ENCODE measurements around the gene BRCA2.

Gene BRCA2

DNA sequence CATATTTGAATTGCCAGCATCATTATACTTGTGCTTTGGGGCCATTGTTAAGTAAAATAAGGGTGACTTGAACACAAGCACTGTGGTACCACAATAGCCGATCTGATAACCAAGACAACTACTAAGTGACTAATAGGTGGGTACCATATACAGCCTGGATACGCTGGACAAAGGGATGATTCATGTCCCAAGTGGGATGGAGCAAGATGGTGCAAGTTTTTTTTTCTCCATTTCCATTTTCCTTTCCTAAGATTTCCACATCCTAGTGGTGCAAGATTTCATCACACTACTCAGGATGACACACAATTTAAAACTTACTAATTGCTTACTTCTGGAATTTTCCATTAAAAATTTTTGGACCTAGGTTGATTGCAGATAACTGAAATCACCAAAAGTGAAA lies 15.1 kb downstream of the BRCA2 start:
- TF ChIP-seq GATA2 (IDR thresholded peaks at IDR 0.05; ENCODE audit: low read depth, low read length) (no peak), GATA3 (IDR thresholded peaks at IDR 0.05; ENCODE audit: low read depth, low read length) (no peak)

DNA sequence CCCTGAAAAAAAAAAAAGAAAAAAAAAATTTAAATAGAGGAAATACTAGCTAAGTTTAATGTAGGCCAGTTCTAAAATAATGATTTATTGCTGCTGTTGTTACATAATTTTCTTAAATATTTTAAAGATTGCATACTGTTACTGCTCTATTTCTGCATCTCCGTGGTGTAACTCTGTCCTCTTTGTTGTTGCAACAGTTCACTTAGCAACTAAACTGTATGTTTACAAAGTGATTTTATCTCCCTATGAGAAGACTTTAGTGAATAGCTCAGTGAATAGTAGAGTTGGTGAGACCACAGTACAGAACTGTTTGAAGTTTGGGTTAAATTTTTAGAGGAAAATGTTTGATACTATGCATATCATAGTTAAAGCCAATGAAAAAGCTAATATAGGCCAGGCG lies 19.4 kb downstream of the BRCA2 start:
- no peak for TF ChIP-seq GATA2 (IDR thresholded peaks at IDR 0.05; ENCODE audit: low read depth, low read length)
- TF ChIP-seq GATA3 (IDR thresholded peaks at IDR 0.05; ENCODE audit: low read depth, low read length): no peak

DNA sequence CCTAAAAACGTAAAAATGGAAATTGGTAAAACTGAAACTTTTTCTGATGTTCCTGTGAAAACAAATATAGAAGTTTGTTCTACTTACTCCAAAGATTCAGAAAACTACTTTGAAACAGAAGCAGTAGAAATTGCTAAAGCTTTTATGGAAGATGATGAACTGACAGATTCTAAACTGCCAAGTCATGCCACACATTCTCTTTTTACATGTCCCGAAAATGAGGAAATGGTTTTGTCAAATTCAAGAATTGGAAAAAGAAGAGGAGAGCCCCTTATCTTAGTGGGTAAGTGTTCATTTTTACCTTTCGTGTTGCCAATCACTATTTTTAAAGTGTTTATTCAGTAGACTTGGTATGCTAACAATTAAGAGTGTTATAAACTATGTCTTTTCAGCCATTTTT lies 25.6 kb downstream of the BRCA2 start:
- no peak for TF ChIP-seq GATA3 (IDR thresholded peaks at IDR 0.05; ENCODE audit: low read depth, low read length)
- no peak for TF ChIP-seq GATA2 (IDR thresholded peaks at IDR 0.05; ENCODE audit: low read depth, low read length)

DNA sequence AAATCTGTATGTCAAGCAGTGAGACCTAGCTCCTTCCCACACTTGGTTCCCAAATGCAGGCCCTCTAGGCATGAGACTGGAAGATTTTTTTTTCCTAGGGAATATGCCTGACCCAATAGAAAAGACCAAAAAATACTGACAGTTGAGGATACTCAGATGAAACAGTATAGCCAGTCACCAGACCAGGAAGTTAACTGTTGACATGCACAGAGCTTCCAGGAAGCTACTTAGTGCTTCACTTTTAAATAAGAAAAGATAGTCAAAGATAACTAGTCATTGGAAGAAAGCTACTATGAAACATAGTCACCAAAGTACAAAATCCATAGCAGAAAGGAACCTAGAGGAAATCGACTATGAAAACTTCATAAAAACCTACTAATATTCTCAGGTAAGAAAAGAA lies 32.3 kb downstream of the BRCA2 start:
- TF ChIP-seq GATA3 (IDR thresholded peaks at IDR 0.05; ENCODE audit: low read depth, low read length) (no peak), GATA2 (IDR thresholded peaks at IDR 0.05; ENCODE audit: low read depth, low read length) (no peak)

DNA sequence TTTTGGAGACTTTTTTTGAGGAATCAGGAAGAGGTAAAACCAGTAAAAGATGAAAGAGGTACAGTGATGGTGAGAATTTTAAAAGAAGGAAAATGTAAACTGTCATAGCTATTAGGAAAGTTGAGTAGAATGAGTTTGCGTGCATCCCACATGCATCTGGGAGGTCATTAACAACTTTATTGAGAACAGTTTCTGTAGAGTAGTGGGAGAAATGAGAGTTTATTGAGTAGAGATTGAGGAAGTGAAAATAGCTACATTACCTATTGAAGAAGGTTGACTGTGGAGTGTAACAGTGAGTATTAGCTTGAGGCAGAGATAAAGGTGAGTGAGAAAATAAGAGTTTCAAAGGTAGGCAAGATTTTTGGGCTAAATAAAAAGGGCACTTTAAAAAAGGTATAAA lies 38.7 kb downstream of the BRCA2 start:
- TF ChIP-seq GATA2 (IDR thresholded peaks at IDR 0.05; ENCODE audit: low read depth, low read length) (no peak), GATA3 (IDR thresholded peaks at IDR 0.05; ENCODE audit: low read depth, low read length) (no peak)

DNA sequence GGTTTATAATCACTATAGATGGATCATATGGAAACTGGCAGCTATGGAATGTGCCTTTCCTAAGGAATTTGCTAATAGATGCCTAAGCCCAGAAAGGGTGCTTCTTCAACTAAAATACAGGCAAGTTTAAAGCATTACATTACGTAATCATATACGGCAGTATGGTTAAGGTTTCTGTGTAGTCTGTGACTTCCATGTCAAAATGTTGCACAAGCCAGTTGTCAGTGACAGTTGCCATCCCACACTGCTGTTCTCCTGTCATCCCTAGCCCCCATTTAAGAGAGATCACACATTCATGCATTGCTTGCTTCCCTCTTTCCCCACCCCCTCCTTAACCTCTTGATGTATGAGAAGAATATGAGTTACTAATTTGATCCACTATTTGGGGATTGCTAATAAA lies 47.3 kb downstream of the BRCA2 start:
- TF ChIP-seq GATA2 (IDR thresholded peaks at IDR 0.05; ENCODE audit: low read depth, low read length): no peak
- no peak for TF ChIP-seq GATA3 (IDR thresholded peaks at IDR 0.05; ENCODE audit: low read depth, low read length)

DNA sequence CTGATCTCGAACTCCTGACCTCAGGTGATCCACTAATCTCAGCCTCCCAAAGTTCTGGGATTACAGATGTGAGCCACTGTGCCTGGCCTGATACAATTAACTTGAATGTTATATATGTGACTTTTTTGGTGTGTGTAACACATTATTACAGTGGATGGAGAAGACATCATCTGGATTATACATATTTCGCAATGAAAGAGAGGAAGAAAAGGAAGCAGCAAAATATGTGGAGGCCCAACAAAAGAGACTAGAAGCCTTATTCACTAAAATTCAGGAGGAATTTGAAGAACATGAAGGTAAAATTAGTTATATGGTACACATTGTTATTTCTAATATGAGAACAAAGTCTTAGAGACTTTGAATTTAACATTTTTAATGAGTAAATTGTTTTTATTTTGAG lies 55.5 kb downstream of the BRCA2 start:
- TF ChIP-seq GATA3 (IDR thresholded peaks at IDR 0.05; ENCODE audit: low read depth, low read length) (no peak), GATA2 (IDR thresholded peaks at IDR 0.05; ENCODE audit: low read depth, low read length) (no peak)

DNA sequence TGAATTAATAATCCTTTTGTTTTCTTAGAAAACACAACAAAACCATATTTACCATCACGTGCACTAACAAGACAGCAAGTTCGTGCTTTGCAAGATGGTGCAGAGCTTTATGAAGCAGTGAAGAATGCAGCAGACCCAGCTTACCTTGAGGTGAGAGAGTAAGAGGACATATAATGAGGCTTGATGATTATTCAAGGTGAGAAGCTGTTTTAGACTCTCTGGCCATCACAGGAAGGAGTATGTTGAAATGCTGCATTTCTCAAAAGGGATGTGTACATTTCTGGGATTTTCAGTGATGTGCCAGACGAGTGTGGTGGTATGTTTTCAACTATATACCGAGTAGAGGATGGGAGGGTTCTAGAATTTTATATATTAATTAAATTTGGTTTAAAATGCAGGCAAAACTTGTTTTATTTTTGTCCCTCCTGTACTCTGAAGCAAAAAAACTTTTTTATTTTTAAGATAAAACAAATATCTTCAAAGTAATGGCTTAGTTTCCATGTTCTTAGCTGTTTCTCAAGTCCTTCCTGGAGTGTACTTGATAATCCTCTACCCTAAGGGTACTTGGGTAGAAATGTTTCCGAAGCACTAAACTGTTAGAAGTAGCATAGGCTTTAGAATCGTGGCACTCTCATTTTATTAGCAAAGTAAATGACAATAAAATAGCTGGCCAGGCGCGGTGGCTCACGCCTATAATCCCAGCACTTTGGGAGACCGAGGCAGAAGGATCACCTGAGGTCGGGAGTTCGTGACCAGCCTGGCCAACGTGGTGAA lies 61.5 kb downstream of the BRCA2 start:
- no peak for TF ChIP-seq GATA3 (IDR thresholded peaks at IDR 0.05; ENCODE audit: low read depth, low read length)
- TF ChIP-seq GATA2 (IDR thresholded peaks at IDR 0.05; ENCODE audit: low read depth, low read length): no peak

DNA sequence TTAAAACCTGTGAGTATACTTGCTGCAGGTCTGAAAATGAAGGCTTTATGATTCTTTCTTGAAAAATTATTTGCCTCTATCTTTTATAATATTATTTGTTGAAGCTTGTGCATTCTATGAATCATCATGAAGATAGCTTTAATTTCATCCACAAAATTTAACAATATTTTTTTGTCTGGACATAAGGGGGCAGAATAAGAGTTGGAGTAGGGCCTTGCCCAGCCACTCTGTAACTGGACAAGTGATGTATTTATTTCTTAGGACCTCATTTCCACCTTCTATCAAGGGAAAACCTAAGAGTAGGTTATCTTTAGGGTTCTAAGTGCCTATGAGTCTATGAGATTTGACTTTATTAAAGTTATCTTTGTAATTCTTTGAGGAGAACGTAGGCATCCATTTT lies 62.7 kb downstream of the BRCA2 start:
- TF ChIP-seq GATA2 (IDR thresholded peaks at IDR 0.05; ENCODE audit: low read depth, low read length) (no peak), GATA3 (IDR thresholded peaks at IDR 0.05; ENCODE audit: low read depth, low read length) (no peak)

DNA sequence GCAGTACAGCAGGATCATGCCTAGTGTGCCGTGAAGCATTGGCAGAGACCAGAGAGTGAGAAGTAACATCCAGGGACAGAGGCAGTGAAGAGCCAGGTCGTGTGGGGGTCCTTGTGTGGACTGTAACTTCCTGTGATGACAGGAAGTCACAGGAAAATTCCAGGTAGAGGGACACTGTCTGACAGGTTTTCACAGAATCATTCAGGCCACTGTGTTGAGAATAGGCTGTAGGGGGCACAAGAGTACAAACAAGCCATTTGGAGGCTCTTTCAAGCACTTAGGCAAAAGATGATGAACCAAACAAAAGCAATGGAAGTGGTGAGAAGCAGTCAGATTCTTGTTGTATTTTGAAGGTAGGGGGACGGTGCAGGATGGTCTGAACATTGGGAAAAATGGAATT lies 66.2 kb downstream of the BRCA2 start:
- TF ChIP-seq GATA3 (IDR thresholded peaks at IDR 0.05; ENCODE audit: low read depth, low read length) (no peak), GATA2 (IDR thresholded peaks at IDR 0.05; ENCODE audit: low read depth, low read length) (no peak)

DNA sequence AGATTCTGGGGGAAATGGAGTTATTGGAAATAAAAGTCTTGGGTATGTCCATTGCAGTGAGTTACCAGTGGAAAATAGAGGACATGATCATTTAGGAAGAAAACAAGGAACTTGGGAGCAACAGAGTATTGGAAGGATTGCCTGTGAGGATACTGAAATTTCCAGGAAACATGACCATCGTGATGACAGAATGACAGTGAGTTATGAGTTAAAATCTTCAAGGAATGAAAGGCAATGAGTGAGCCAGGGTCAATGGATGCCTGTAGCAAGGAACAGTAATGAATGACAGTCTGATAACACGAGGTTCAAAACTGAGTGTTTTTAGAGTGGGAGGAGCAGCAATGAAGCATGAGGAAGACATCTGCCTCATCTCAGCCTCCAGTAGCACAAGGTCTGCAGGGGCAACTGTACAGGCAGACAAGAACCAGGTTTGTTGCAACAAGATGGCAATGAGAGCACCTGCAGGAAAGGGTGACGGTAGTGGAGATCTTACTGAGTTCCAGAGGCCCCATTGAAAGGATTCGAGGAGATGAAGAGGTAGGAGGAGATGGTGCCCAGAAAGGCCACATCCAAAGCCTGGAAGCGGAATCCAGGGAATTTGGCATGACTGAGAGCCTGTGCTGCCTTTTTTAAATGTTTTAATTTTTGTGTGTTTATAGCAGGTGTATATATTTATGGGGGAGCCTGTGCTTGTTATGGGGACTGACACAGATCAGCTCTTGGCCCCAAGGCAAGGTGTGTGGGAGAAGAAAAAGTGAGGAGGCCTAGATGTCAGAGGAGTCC lies 68.7 kb downstream of the BRCA2 start:
- no peak for TF ChIP-seq GATA3 (IDR thresholded peaks at IDR 0.05; ENCODE audit: low read depth, low read length)
- TF ChIP-seq GATA2 (IDR thresholded peaks at IDR 0.05; ENCODE audit: low read depth, low read length): no peak

DNA sequence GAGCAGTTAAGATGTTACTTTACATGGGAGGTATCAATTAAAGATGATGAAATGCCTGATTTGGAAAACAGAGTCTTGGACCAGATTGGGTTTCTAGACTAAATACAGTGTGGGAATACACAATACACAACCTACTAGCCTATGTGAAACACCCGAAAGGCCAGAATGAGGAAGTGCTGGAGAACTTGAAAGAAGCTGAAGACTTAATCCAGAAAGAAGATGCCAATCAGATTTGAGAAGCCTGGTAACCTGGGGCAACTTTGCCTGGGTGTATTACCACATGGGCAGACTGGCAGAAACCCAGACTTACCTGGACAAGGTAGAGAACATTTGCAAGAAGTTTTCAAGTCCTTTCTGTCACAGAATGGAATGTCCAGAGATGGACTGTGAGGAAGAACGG lies 69.4 kb downstream of the BRCA2 start:
- TF ChIP-seq GATA3 (IDR thresholded peaks at IDR 0.05; ENCODE audit: low read depth, low read length) (no peak), GATA2 (IDR thresholded peaks at IDR 0.05; ENCODE audit: low read depth, low read length) (no peak)

DNA sequence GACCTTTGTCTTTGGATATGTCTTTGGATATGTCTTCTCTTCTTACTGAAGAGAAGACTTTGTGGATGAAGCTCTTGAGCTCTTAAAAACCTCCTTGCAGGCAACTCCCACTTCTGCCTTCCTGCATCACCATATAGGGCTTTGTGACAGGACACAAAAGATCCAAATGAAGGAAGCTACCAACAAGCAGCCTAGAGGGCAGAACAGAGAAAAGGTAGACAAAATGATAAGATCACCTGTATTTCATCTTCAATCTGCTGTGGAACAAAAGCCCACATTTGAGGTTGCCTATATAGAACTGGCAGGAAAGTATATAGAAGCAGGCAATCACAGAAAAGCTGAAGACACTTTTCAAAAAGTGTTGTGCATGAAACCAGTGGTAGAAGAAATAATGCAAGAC lies 70.1 kb downstream of the BRCA2 start:
- no peak for TF ChIP-seq GATA2 (IDR thresholded peaks at IDR 0.05; ENCODE audit: low read depth, low read length)
- TF ChIP-seq GATA3 (IDR thresholded peaks at IDR 0.05; ENCODE audit: low read depth, low read length): no peak

DNA sequence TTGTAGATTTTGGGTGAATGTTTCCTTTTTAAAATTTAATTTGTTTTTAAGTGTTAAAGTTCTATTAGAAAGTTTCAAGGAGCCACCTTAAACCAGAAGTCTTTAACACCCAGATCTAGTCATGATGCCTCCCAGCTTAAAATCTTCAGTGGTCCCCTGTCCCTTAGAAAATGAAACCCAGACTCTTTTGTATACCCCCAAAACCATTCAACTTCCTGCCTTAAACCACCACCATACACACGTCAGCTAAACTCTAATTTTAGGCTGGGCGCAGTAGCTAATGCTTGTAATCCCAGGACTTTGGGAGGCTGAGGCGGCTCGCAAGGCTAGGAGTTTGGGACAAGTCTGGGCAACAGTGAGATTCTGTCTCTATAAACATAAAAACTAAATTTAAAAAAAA lies 74.7 kb downstream of the BRCA2 start:
- TF ChIP-seq GATA2 (IDR thresholded peaks at IDR 0.05; ENCODE audit: low read depth, low read length): no peak
- no peak for TF ChIP-seq GATA3 (IDR thresholded peaks at IDR 0.05; ENCODE audit: low read depth, low read length)

DNA sequence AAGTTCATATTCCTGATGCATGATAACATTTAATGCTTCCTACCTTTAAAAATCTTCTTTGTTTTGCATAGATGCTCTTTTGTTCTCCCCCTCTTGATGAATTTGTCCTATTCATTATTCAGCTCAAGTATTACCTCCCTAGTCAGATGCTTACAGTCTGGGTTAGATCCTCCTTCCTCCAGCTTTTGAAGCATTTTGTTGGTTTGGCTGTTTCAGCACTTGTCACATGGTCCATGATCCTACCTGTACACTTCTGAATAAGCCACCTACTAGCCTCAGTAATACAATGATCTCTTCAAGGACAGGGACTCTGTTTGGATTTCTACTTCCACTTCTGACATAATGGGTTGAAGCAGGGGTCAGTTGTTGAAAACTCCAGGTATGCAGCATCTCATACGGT lies 75.2 kb downstream of the BRCA2 start:
- no peak for TF ChIP-seq GATA3 (IDR thresholded peaks at IDR 0.05; ENCODE audit: low read depth, low read length)
- no peak for TF ChIP-seq GATA2 (IDR thresholded peaks at IDR 0.05; ENCODE audit: low read depth, low read length)

Measured in SH-SY5Y (cell line).